Upper lobe of left lung (tissue), 4 donors: Measurements from ENCODE around the gene HERPUD2.

Experiments
- CTCF ChIP-seq, 6 experiments: fragments of 450-650 bp in 4 of 6; fragments of 200-600 bp in 2 of 6; sonication (generic) in 2 of 6; IDR thresholded peaks; one replicate each; pipeline ENCODE4 v1.5.1; 2016 to 2019; ENCODE audit warnings: antibody characterized with exemption in 6 of 6
- POLR2A ChIP-seq, 4 donors: fragments of 450-650 bp; IDR thresholded peaks; one replicate each; pipeline ENCODE4 v1.5.1; 2016 to 2017; ENCODE audit warnings: antibody characterized with exemption in 4 of 4, mild to moderate bottlenecking in 2 of 4
- POLR2AphosphoS5 ChIP-seq, 2 donors: sonication (generic); formaldehyde crosslinking; IDR thresholded peaks; one replicate each; pipeline ENCODE4 v1.5.1; 2017; ENCODE audit warnings: antibody characterized with exemption in 2 of 2

GRCh38 chr7:35645691-35646090 is 49.2 kb downstream of the HERPUD2 start:
- TF ChIP-seq POLR2AphosphoS5 (IDR thresholded peaks at IDR 0.05) (no peak), POLR2A (IDR thresholded peaks at IDR 0.05) (no peak), CTCF (IDR thresholded peaks at IDR 0.05) (no peak)
